Stomach (tissue), 4 donors: ENCODE data around the gene CYB5A.

Experiments
- POLR2A ChIP-seq, 4 donors: fragments of 450-650 bp; IDR thresholded peaks; one replicate each; pipeline ENCODE4 v1.6.1; 2016; ENCODE audit warnings: antibody characterized with exemption in 4 of 4, control low read depth in 2 of 4, mild to moderate bottlenecking in 1 of 4, moderate library complexity in 1 of 4
- POLR2AphosphoS5 ChIP-seq, 3 donors: sonication (generic); formaldehyde crosslinking; IDR thresholded peaks; one replicate each; pipeline ENCODE4 v1.6.1; 2016; ENCODE audit warnings: antibody characterized with exemption in 3 of 3
- TF ChIP-seq, protein P1 (sequence below), 7 experiments: fragments of 450-650 bp in 4 of 7; fragments of 200-600 bp in 3 of 7; sonication (generic) in 3 of 7; IDR thresholded peaks; one replicate each; pipeline ENCODE4 v1.5.1; 2016 to 2019; ENCODE audit warnings: antibody characterized with exemption in 7 of 7, control low read depth in 2 of 7, mild to moderate bottlenecking in 1 of 7

DNA sequence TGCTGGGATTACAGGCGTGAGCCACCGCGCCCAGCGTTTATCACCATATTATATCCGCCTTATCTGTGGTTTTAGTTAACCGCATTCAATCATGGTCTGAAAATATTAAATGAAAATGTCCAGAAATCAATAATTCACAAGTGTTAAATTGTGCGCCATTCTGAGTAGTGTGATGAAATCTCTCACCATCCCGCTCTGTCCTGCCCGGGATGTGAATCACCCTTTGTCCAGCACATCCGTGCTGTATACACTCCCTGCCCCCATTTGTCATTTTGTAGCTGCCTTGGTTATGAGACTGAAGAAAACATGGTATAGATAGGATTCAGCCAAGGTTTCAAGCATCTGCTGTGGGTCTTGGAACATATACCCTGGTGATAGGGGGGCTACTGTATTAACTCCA is 72.7 kb downstream of the CYB5A start:
- TF ChIP-seq, protein P1, sequence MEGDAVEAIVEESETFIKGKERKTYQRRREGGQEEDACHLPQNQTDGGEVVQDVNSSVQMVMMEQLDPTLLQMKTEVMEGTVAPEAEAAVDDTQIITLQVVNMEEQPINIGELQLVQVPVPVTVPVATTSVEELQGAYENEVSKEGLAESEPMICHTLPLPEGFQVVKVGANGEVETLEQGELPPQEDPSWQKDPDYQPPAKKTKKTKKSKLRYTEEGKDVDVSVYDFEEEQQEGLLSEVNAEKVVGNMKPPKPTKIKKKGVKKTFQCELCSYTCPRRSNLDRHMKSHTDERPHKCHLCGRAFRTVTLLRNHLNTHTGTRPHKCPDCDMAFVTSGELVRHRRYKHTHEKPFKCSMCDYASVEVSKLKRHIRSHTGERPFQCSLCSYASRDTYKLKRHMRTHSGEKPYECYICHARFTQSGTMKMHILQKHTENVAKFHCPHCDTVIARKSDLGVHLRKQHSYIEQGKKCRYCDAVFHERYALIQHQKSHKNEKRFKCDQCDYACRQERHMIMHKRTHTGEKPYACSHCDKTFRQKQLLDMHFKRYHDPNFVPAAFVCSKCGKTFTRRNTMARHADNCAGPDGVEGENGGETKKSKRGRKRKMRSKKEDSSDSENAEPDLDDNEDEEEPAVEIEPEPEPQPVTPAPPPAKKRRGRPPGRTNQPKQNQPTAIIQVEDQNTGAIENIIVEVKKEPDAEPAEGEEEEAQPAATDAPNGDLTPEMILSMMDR (IDR thresholded peaks at IDR 0.05), result no peak
- TF ChIP-seq POLR2A (IDR thresholded peaks at IDR 0.05), result no peak
- no peak for TF ChIP-seq POLR2AphosphoS5 (IDR thresholded peaks at IDR 0.05)
